ENCODE results near the gene HOXA5.

Gene HOXA5

GRCh38 chr7:27148031-27148755, 4.7 kb upstream of the HOXA5 start (continued):
- TF ChIP-seq, protein P1, sequence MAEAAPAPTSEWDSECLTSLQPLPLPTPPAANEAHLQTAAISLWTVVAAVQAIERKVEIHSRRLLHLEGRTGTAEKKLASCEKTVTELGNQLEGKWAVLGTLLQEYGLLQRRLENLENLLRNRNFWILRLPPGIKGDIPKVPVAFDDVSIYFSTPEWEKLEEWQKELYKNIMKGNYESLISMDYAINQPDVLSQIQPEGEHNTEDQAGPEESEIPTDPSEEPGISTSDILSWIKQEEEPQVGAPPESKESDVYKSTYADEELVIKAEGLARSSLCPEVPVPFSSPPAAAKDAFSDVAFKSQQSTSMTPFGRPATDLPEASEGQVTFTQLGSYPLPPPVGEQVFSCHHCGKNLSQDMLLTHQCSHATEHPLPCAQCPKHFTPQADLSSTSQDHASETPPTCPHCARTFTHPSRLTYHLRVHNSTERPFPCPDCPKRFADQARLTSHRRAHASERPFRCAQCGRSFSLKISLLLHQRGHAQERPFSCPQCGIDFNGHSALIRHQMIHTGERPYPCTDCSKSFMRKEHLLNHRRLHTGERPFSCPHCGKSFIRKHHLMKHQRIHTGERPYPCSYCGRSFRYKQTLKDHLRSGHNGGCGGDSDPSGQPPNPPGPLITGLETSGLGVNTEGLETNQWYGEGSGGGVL (tag by site-specific recombination; IDR thresholded peaks at IDR 0.05): peak; percentile 34; the same call in 1 of the 2 replicates
- TF ChIP-seq TRIM28 (IDR thresholded peaks at IDR 0.05; ENCODE audit: borderline replicate concordance, low read length) (no peak), ZNF391 (tag by site-specific recombination; IDR thresholded peaks at IDR 0.05; ENCODE audit: borderline replicate concordance, low read depth) (0 out of 2 replicates have a peak, but pooled peaks have one; percentile 61)

DNA sequence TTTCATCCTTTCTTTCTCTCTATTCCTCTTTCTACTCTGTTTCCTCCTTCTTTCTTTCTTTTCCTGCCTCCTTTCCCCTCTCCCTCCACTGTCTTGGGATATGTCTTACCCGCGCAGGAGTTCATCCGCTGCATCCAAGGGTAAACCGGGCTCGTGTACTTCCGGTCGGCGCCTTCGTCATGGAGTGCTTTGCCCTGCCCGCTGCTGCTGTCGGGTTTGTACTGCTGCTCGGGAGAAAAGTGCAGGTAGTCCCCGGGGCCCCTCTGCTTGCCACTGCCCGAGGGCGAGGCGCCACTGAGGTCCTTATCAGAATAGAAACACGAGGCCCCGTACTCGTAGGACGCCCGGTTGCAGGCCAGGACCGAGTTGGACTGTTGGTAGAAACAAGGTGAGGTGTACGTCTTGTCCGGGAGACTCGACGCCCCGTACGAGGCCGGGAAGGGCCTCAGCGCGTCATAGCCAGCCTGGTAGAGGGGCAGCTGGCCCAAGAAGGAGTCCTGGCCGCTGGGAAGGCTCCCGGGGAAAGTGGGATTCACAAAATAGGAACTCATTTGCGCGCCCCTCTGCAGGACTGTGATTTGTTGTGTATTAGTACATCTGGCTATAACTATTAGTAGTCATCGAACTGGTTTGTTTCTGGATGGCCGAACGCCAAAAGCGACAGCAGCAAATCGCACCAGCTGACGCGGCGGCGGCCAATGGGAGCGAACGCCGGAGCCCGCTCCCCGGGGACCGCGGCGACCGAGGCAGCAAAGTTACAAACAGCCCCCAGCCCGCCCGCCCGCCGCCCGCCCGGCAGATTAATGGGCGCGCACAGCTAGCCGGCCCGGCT, 3.9 kb upstream of the HOXA5 start, which contains the start of gene HOXA6:
Gene HOXA6 (minus strand): TSS at position 576 of the 832 bp plus-strand sequence. CDS start 25 bp downstream, at position 551.
- ChIA-PET CTCF (interaction anchor here (1.0 to 4.3 kb wide), 3 partner anchors 15 to 293 kb away, joined by 3 to 50 read pairs (median 4); partner anchors contain the start of gene HOXA4), POLR2A (interaction anchor here (1.0 to 5.6 kb wide), 12 partner anchors 9 to 294 kb away, joined by 3 to 42 read pairs (median 6); partner anchors contain the start of genes HOXA1, HOXA10, HOXA7 and HOXA9)
- H3K36me3 ChIP-seq (ENCODE audit: control insufficient read depth in 2 of 2, insufficient read depth in 1 of 2, low read length in 2 of 2): peaks cover 0 to 61% of the 10 kb centered on the region in 2 experiments; a peak in 2 of 3 replicates
- H3K9me3 ChIP-seq (ENCODE audit: control insufficient read depth, insufficient read depth, low read depth, low read length): no peaks in the 10 kb centered on the region
- H3K4me1 ChIP-seq (ENCODE audit: control insufficient read depth, insufficient read depth, low read length): peaks cover 18% of the 10 kb centered on the region
- H3K4me3 ChIP-seq (ENCODE audit: low read depth, low read length): peak within 1 kb of the TSS; percentile 59
- peak within 1 kb of the TSS; percentile 99 for H3K27ac ChIP-seq (ENCODE audit: extremely low read depth, low read depth, low read length)
- TF ChIP-seq ZFP37 (tag by site-specific recombination; IDR thresholded peaks at IDR 0.05): peak; percentile 22; the same call in 1 of the 2 replicates
- TF ChIP-seq HIC1 (tag by site-specific recombination; IDR thresholded peaks at IDR 0.05): 0 out of 2 replicates have a peak, but pooled peaks have one; percentile 11
- TF ChIP-seq ZNF223 (tag by site-specific recombination; IDR thresholded peaks at IDR 0.05): no peak
- peak; percentile 79 for TF ChIP-seq ZNF600 (tag by site-specific recombination; IDR thresholded peaks at IDR 0.05)
- TF ChIP-seq, protein P2, sequence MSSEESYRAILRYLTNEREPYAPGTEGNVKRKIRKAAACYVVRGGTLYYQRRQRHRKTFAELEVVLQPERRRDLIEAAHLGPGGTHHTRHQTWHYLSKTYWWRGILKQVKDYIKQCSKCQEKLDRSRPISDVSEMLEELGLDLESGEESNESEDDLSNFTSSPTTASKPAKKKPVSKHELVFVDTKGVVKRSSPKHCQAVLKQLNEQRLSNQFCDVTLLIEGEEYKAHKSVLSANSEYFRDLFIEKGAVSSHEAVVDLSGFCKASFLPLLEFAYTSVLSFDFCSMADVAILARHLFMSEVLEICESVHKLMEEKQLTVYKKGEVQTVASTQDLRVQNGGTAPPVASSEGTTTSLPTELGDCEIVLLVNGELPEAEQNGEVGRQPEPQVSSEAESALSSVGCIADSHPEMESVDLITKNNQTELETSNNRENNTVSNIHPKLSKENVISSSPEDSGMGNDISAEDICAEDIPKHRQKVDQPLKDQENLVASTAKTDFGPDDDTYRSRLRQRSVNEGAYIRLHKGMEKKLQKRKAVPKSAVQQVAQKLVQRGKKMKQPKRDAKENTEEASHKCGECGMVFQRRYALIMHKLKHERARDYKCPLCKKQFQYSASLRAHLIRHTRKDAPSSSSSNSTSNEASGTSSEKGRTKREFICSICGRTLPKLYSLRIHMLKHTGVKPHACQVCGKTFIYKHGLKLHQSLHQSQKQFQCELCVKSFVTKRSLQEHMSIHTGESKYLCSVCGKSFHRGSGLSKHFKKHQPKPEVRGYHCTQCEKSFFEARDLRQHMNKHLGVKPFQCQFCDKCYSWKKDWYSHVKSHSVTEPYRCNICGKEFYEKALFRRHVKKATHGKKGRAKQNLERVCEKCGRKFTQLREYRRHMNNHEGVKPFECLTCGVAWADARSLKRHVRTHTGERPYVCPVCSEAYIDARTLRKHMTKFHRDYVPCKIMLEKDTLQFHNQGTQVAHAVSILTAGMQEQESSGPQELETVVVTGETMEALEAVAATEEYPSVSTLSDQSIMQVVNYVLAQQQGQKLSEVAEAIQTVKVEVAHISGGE (tag by site-specific recombination; conservative IDR thresholded peaks at IDR 0.05; ENCODE audit: low read depth): peak; percentile 75
- peak; percentile 9; the same call in 1 of the 2 replicates for TF ChIP-seq ZNF2 (tag by site-specific recombination; IDR thresholded peaks at IDR 0.05)
- TF ChIP-seq ZBTB8A (tag by site-specific recombination; IDR thresholded peaks at IDR 0.05): peak; percentile 51
- peak; percentile 82; the same call in 1 of the 2 replicates for TF ChIP-seq ZNF777 (tag by site-specific recombination; IDR thresholded peaks at IDR 0.05; ENCODE audit: borderline replicate concordance)
- TF ChIP-seq ZNF645 (tag by site-specific recombination; IDR thresholded peaks at IDR 0.05): no peak
- no peak for TF ChIP-seq ZFHX2 (tag by site-specific recombination; conservative IDR thresholded peaks at IDR 0.05)
- TF ChIP-seq ZNF629 (tag by site-specific recombination; IDR thresholded peaks at IDR 0.05): peak; percentile 74
- peak; percentile 91 for TF ChIP-seq ZNF366 (tag by site-specific recombination; conservative IDR thresholded peaks at IDR 0.05)
- peak; percentile 56 for TF ChIP-seq ZNF335 (tag by site-specific recombination; conservative IDR thresholded peaks at IDR 0.05)
- TF ChIP-seq ZNF10 (tag by site-specific recombination; IDR thresholded peaks at IDR 0.05): 0 out of 2 replicates have a peak, but pooled peaks have one; percentile 23
- TF ChIP-seq ZNF660 (tag by site-specific recombination; IDR thresholded peaks at IDR 0.05): peak; percentile 22; the same call in 1 of the 2 replicates
- TF ChIP-seq ZFP69B (tag by site-specific recombination; IDR thresholded peaks at IDR 0.05): 0 out of 2 replicates have a peak, but pooled peaks have one; percentile 11
- 0 out of 2 replicates have a peak, but pooled peaks have one; percentile 40 for TF ChIP-seq GFI1B (tag by site-specific recombination; IDR thresholded peaks at IDR 0.05)
- peak; percentile 30; the same call in 1 of the 2 replicates for TF ChIP-seq SP2 (tag by site-specific recombination; IDR thresholded peaks at IDR 0.05)
- TF ChIP-seq, protein P3, sequence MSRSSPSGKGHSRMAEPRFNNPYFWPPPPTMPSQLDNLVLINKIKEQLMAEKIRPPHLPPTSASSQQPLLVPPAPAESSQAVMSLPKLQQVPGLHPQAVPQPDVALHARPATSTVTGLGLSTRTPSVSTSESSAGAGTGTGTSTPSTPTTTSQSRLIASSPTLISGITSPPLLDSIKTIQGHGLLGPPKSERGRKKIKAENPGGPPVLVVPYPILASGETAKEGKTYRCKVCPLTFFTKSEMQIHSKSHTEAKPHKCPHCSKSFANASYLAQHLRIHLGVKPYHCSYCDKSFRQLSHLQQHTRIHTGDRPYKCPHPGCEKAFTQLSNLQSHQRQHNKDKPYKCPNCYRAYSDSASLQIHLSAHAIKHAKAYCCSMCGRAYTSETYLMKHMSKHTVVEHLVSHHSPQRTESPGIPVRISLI (tag by site-specific recombination; IDR thresholded peaks at IDR 0.05): no peak
- peak; percentile 89 for TF ChIP-seq ZBTB20 (tag by site-specific recombination; IDR thresholded peaks at IDR 0.05)
- TF ChIP-seq IKZF3 (tag by site-specific recombination; IDR thresholded peaks at IDR 0.05): peak; percentile 31; the same call in 1 of the 2 replicates
